CD4-positive, alpha-beta memory T cell (primary cell): ENCODE data around the gene KLHDC2. TPM values are rescaled to one million over a fixed set of nuclear protein-coding genes. Genes with fewer than 3 reads are reported as not detected.
"Not testable (repeated sequence)": the region's sequence is repeated elsewhere in the genome, so short reads cannot be mapped to it uniquely, and the experiment has no call there.

ENCODE experiments used
- CTCF ChIA-PET: fragments of 350-600 bp; sonication (Branson Sonifier 250); formaldehyde crosslinking; loops from one replicate; lab custom pipeline; 2021; ENCODE audit warnings: inconsistent platforms; ENCODE audit not compliant: partially characterized antibody; lab: Charles Lee
- POLR2A ChIA-PET: fragments of 350-600 bp; sonication (Branson Sonifier 250); formaldehyde crosslinking; loops from one replicate; lab custom pipeline; 2021; ENCODE audit not compliant: partially characterized antibody; lab: Charles Lee
- DNase-seq, 5 donors: peaks; one replicate each; pipeline versions ENCODE4 v3.0.0 to v3.0.0-alpha.2; 2020 to 2022; ENCODE audit warnings: mixed read lengths in 1 of 5
- H3K27ac ChIP-seq: one replicate; pipeline ENCODE4 v1.7.0; 2013; ENCODE audit warnings: low read depth, low read length
- H3K27me3 ChIP-seq: 2 replicates; pipeline ENCODE4 v1.7.0; 2013; ENCODE audit warnings: mild to moderate bottlenecking, low read length, moderate library complexity; ENCODE audit not compliant: insufficient read depth
- H3K36me3 ChIP-seq: 2 replicates; pipeline ENCODE4 v1.7.0; 2013; ENCODE audit warnings: mild to moderate bottlenecking, low read length, moderate library complexity; ENCODE audit not compliant: insufficient read depth
- H3K4me1 ChIP-seq: 2 replicates; pipeline ENCODE4 v1.7.0; 2013; ENCODE audit warnings: mild to moderate bottlenecking, low read length, moderate library complexity; ENCODE audit not compliant: insufficient read depth
- H3K4me3 ChIP-seq, 2 donors: one replicate each; pipeline ENCODE4 v1.7.0; 2013; ENCODE audit warnings: low read length in 2 of 2, mild to moderate bottlenecking in 1 of 2
- H3K9me3 ChIP-seq, 2 donors: one replicate each; pipeline ENCODE4 v1.7.0; 2013; ENCODE audit warnings: low read length in 2 of 2, control low read depth in 1 of 2; ENCODE audit not compliant: control insufficient read depth in 1 of 2
- H3K27ac Mint-ChIP-seq, 7 donors: one replicate each; pipeline ENCODE4 v1.8.0; 2020 to 2021; ENCODE audit warnings: mixed read lengths in 7 of 7, mild to moderate bottlenecking in 6 of 7, inconsistent platforms in 3 of 7, moderate library complexity in 3 of 7
- H3K27me3 Mint-ChIP-seq, 2 donors: one replicate each; pipeline ENCODE4 v1.8.0; 2020 to 2021; ENCODE audit warnings: mixed read lengths in 2 of 2
- H3K36me3 Mint-ChIP-seq, 2 donors: one replicate each; pipeline ENCODE4 v1.8.0; 2020 to 2021; ENCODE audit warnings: mixed read lengths in 2 of 2, inconsistent platforms in 1 of 2, mild to moderate bottlenecking in 1 of 2
- H3K4me1 Mint-ChIP-seq, 4 donors: one replicate each; pipeline ENCODE4 v1.8.0; 2020 to 2021; ENCODE audit warnings: mixed read lengths in 4 of 4, mild to moderate bottlenecking in 1 of 4
- H3K4me3 Mint-ChIP-seq, 8 donors: one replicate each; pipeline ENCODE4 v1.8.0; 2020 to 2021; ENCODE audit warnings: mixed read lengths in 8 of 8, mild to moderate bottlenecking in 7 of 8, moderate library complexity in 6 of 8, inconsistent platforms in 3 of 8
- H3K9me3 Mint-ChIP-seq, 8 donors: one replicate each; pipeline ENCODE4 v1.8.0; 2020 to 2021; ENCODE audit warnings: mixed read lengths in 8 of 8, mild to moderate bottlenecking in 5 of 8, inconsistent platforms in 3 of 8, moderate library complexity in 1 of 8
- intact Hi-C: fragments of 100-400 bp; cut with micrococcal nuclease; formaldehyde crosslinking; loops from one replicate; pipeline ENCODE4 v1.15.1; 2023
- polyA plus RNA-seq, 2 donors: library from polyadenylated mRNA; unstranded; fragments of 300-500 nt; fragmentation: Illumina TruSeq; gene quantifications; one replicate each; pipeline ENCODE4 v1.2.3, GENCODE V29; 2021
- total RNA-seq, 2 experiments: library from RNA; stranded (reverse); gene quantifications; one replicate each; pipeline ENCODE4 v1.2.3, GENCODE V29; 2021

KLHDC2 gene, protein sequence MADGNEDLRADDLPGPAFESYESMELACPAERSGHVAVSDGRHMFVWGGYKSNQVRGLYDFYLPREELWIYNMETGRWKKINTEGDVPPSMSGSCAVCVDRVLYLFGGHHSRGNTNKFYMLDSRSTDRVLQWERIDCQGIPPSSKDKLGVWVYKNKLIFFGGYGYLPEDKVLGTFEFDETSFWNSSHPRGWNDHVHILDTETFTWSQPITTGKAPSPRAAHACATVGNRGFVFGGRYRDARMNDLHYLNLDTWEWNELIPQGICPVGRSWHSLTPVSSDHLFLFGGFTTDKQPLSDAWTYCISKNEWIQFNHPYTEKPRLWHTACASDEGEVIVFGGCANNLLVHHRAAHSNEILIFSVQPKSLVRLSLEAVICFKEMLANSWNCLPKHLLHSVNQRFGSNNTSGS
- 10 to 100 TPM; 84.0 to 86.4 TPM for total RNA-seq
- 10 to 100 TPM; 96.5 to 97.0 TPM for polyA plus RNA-seq

DNA sequence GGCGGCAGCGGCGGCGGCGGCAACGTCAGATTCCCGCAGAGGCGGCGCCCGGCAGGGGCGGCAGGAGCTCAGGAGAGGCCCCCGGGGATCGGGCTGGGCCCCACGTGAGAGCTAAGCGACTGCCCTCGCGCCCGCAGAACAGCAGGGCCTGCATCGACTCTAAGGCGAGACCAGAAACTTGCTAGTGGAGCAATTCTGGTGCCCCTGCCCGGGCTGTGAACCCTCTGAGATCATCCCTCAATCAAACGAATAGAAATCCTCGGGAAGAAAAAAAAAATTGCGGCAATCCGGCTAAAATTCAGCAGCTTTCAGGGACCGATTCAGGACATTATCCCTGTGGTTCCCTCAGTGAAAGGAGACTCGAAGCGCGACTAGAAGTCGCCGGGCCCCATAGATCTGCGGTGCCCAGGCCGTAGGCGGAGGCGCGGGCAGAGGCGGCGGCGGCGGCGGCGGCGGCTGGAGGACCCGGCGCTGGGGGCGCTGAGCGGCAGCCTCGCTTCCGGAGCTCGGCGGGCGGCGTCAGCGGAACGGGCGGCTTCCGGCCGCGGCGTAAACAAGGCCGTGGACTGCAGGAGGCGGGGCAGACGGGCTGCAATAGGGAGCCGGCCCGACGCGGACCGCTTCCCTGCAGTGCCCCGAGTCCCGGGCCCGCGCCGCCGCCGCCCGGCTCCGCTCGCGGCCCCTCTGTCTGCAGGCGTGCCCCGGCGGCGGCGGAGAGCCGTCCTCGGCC, at the start of gene KLHDC2:
KLHDC2 (plus strand) TSS at position 583 of the 730 bp plus-strand sequence. CDS start 316 bp downstream, outside the sequence.
- ChIA-PET CTCF (interaction anchor here (0.9 to 4.9 kb wide), 19 partner anchors 14 to 349 kb away, joined by 3 to 52 read pairs (median 4); partner anchors contain the start of genes DNAAF2, KLHDC1, MGAT2 and NEMF), POLR2A (interaction anchor here (0.6 to 6.2 kb wide), 38 partner anchors 9 to 595 kb away, joined by 3 to 153 read pairs (median 4); partner anchors contain the start of genes DMAC2L, DNAAF2, KLHDC1 and L2HGDH)
- peak within 1 kb of the TSS; percentile 94 to 99 (median 98) for H3K4me3 Mint-ChIP-seq
- Histone ChIP-seq H3K27me3 (no peaks in the 10 kb centered on the region), H3K4me1 (peaks cover 30% of the 10 kb centered on the region), H3K9me3 (no peaks in the 10 kb centered on the region), H3K4me3 (peak within 1 kb of the TSS; percentile 81 to 97), H3K36me3 (no peaks in the 10 kb centered on the region), H3K27ac (peak within 1 kb of the TSS; percentile 95)
- H3K9me3 Mint-ChIP-seq: no peaks in the 10 kb centered on the region
- H3K27me3 Mint-ChIP-seq: peaks cover 0 to 1% of the 10 kb centered on the region in 2 donors
- intact Hi-C loops: loop anchor here (1.0 to 5.0 kb wide), 12 partner anchors 15 to 765 kb away; partner anchors contain the start of genes DMAC2L, KLHDC1, L2HGDH and LRR1
- H3K27ac Mint-ChIP-seq: peak within 1 kb of the TSS; percentile 99 to 100 (median 99)
- peaks cover 19 to 45% (median 28%) of the 10 kb centered on the region in 4 donors for H3K4me1 Mint-ChIP-seq
- H3K36me3 Mint-ChIP-seq: peaks cover 5 to 26% of the 10 kb centered on the region in 2 donors
- peak; percentile 87 to 90 (median 89) for DNase-seq

DNA sequence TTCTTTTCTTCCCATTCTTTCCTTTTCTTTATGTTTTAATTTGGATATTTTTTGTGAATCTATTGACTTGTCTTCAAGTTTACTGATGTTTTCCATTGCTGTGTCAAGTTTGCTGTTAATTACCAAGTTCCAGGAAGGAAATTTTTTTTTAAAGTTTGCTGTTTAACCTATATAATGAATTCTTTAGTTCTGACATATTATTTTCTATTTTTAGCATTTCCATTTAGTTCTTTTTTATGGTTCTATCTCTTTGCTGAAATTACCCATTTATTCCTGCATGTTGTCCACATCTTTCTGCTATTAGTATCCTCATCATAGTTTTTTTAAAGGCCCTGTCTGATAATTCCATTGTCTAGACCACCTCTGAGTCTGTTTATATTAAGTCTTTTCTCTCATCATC, 47.2 kb upstream of the KLHDC2 start:
- no peaks in the 10 kb centered on the region for H3K36me3 ChIP-seq
- no peak overlapping the region for H3K4me3 Mint-ChIP-seq
- no peaks in the 10 kb centered on the region for H3K27me3 Mint-ChIP-seq
- ChIA-PET CTCF (interaction anchor here (1.6 kb wide), 1 partner anchor 9 kb away, joined by 3 read pairs; no protein-coding TSS in a partner anchor), POLR2A (no interaction called here)
- H3K4me1 ChIP-seq: no peaks in the 10 kb centered on the region
- DNase-seq: no peak
- H3K4me3 ChIP-seq: no peak overlapping the region
- intact Hi-C loops: no loop called here
- no peaks in the 10 kb centered on the region for H3K9me3 ChIP-seq
- peaks cover 0 to 2% (median 0%) of the 10 kb centered on the region in 8 donors for H3K9me3 Mint-ChIP-seq
- no peaks in the 10 kb centered on the region for H3K27me3 ChIP-seq
- peaks cover 36 to 50% of the 10 kb centered on the region in 2 donors for H3K36me3 Mint-ChIP-seq
- peak overlapping the region in 1 of 7 donors; percentile 19 for H3K27ac Mint-ChIP-seq
- H3K4me1 Mint-ChIP-seq: no peaks in the 10 kb centered on the region
- no peak overlapping the region for H3K27ac ChIP-seq

DNA sequence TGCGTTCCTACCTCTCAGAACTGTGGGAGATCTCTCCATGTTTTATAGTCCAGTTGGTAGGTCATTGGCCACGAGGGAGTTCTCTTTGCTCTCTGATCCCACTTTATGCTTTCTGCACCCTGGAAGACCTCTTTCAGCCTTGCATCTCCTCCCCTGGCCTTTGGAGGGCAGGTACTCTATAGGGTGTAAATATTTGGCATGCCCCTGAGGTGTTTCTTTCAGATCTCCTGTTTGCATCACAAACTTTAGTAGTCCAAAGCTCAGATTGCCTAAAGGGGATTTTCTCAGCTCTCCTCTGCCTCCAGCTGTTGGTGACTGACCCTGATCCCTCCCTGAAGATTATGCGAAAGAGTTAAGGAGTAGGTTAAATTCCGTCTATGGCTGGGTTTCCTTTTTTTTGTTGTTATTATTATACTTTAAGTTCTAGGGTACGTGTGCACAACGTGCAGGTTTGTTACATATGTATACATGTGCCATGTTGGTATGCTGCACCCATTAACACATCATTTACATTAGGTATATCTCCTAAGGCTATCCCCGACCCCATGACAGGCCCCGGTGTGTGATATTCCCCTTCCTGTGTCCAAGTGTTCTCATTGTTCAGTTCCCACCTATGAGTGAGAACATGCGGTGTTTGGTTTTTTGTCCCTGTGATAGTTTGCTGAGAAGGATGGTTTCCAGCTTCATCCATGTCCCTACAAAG, 46.1 kb upstream of the KLHDC2 start:
- H3K4me1 ChIP-seq, H3K27me3 Mint-ChIP-seq, H3K4me1 Mint-ChIP-seq, intact Hi-C loops, DNase-seq, H3K27ac ChIP-seq, H3K4me3 Mint-ChIP-seq, H3K9me3 Mint-ChIP-seq, H3K9me3 ChIP-seq, H3K4me3 ChIP-seq, H3K27ac Mint-ChIP-seq, H3K36me3 ChIP-seq, H3K27me3 ChIP-seq: not testable (repeated sequence)
- CTCF ChIA-PET: interaction anchor here (1.6 kb wide), 1 partner anchor 8 kb away, joined by 3 read pairs; no protein-coding TSS in a partner anchor
- POLR2A ChIA-PET: interaction anchor here (0.6 kb wide), 1 partner anchor 87 kb away, joined by 3 read pairs; the partner anchor contains the start of gene DNAAF2
- H3K36me3 Mint-ChIP-seq: peaks cover 44 to 47% of the 10 kb centered on the region in 2 donors

DNA sequence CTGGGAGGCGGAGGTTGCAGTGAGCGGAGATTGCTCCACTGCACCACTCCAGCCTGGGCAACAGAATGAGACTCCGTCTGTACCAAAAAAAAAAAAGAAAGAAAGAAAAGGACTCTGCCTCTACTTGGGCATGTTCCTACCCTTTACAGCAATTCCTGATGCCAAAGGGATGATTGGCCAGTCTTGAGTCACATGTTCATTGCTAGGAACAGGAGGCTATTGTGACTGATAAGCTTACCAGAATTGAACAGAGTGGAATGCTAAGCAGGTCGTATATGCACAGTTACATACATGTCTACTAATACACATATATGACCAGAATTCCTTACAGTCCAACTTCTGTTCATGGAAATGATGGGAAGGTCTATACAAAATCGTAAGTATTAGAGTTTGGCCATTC, 40.8 kb upstream of the KLHDC2 start:
- Mint-ChIP-seq H3K4me3 (peak overlapping the region in 1 of 8 donors; percentile 26), H3K4me1 (no peaks in the 10 kb centered on the region), H3K27me3 (no peaks in the 10 kb centered on the region), H3K9me3 (no peaks in the 10 kb centered on the region), H3K36me3 (peaks cover 23 to 41% of the 10 kb centered on the region in 2 donors), H3K27ac (no peak overlapping the region)
- Histone ChIP-seq H3K4me1 (no peaks in the 10 kb centered on the region), H3K36me3 (no peaks in the 10 kb centered on the region), H3K27me3 (no peaks in the 10 kb centered on the region), H3K4me3 (no peak overlapping the region), H3K27ac (no peak overlapping the region), H3K9me3 (no peaks in the 10 kb centered on the region)
- ChIA-PET CTCF (no interaction called here), POLR2A (no interaction called here)
- intact Hi-C loops: no loop called here
- no peak for DNase-seq

DNA sequence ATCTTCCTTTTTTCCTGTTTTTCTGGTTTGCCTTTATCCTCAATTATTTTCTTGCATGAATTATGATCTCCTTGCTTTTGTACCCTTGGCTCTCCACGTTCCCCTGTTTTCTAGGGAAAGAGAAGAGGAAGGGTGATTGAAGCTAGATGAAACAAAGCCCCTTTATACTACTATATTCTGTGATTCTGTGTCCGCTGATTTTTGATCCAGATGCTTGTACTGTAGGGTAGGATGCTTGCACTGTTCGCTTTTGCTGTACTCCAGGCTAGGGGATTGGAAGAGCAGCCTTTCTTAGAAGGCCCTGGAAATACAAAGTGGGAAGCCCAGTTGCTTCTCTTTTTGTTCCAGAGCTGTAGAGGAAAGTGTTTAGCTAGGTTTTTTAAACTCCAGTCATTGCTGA, 35.1 kb upstream of the KLHDC2 start:
- Mint-ChIP-seq H3K27ac (peak overlapping the region in 1 of 7 donors; percentile 32), H3K36me3 (peaks cover 22 to 24% of the 10 kb centered on the region in 2 donors), H3K9me3 (no peaks in the 10 kb centered on the region), H3K4me1 (no peaks in the 10 kb centered on the region), H3K27me3 (no peaks in the 10 kb centered on the region), H3K4me3 (no peak overlapping the region)
- CTCF ChIA-PET: no interaction called here
- Histone ChIP-seq H3K27ac (no peak overlapping the region), H3K4me3 (no peak overlapping the region), H3K9me3 (no peaks in the 10 kb centered on the region), H3K4me1 (no peaks in the 10 kb centered on the region), H3K27me3 (no peaks in the 10 kb centered on the region), H3K36me3 (no peaks in the 10 kb centered on the region)
- POLR2A ChIA-PET: no interaction called here
- DNase-seq: no peak
- intact Hi-C loops: no loop called here

DNA sequence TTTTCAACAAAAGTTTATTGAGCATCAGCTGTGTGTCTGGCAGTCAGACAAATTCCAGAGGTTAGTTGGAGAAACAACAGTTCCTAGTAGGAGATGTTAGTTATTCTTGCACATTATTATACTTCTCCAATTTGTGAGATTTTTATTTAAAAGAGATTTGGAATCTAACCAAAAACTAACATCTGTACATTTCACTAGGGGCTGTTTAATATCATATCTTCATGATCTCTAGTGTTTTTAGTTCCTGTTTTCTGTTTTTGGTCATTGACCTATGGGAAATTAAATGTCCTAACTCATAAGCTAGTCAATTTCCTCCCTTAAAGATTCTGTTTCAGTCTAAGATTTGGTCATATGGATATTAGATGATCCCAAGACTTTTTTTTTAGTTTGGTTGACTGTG, 34.1 kb upstream of the KLHDC2 start:
- H3K27ac Mint-ChIP-seq: no peak overlapping the region
- POLR2A ChIA-PET: interaction anchor here (0.8 kb wide), 1 partner anchor 34 kb away, joined by 3 read pairs; the partner anchor contains the start of gene KLHDC2
- H3K4me1 ChIP-seq: no peaks in the 10 kb centered on the region
- no peaks in the 10 kb centered on the region for H3K27me3 Mint-ChIP-seq
- intact Hi-C loops: no loop called here
- H3K9me3 ChIP-seq: no peaks in the 10 kb centered on the region
- no peaks in the 10 kb centered on the region for H3K4me1 Mint-ChIP-seq
- no peak overlapping the region for H3K4me3 ChIP-seq
- CTCF ChIA-PET: no interaction called here
- DNase-seq: no peak
- H3K9me3 Mint-ChIP-seq: no peaks in the 10 kb centered on the region
- H3K36me3 ChIP-seq: no peaks in the 10 kb centered on the region
- H3K27ac ChIP-seq: no peak overlapping the region
- peaks cover 19 to 22% of the 10 kb centered on the region in 2 donors for H3K36me3 Mint-ChIP-seq
- no peaks in the 10 kb centered on the region for H3K27me3 ChIP-seq
- H3K4me3 Mint-ChIP-seq: no peak overlapping the region
